ENCODE measurements around the gene ZNF280A. TPM values are rescaled to one million over a fixed set of nuclear protein-coding genes. Genes with fewer than 3 reads are reported as not detected.

Gene ZNF280A
- total and polyA plus RNA-seq, 9 of the 15 experiments (the other 6 are each of a cell fraction or from before 2014, with no cell fraction given), result 19.0 to 40.8 (median 28.6) TPM

DNA sequence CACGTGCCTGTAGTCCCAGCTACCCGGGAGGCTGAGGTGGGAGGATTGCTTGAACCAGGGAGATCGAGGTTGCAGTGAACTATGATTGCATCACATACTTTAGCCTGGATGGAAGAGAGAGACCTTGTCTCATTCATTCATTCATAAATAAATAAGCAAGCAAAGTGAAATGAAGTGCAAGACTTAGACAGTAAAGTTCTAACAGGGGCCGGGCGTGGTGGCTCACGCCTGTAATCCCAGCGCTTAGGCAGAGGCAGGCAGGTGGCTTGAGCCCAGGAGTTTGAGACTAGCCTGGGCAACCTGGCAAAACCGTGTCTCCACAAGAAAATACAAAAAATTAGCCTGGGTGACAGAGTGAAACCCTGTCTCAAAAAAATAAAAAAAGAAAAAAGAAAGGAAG lies 1.6 kb upstream of the ZNF280A start:
- Histone ChIP-seq H3K79me2 (ENCODE audit: control insufficient read depth, insufficient read depth, low read length) (peaks cover 20% of the 10 kb centered on the region), H3K27me3 (ENCODE audit: control insufficient read depth in 2 of 2, insufficient read depth in 2 of 2, low read length in 2 of 2) (no peaks in the 10 kb centered on the region), H4K20me1 (replicated peaks; ENCODE audit: control insufficient read depth, insufficient read depth, low read length) (no peaks in the 10 kb centered on the region), H3K9me1 (ENCODE audit: control insufficient read depth, insufficient read depth, low read length) (peaks cover 4% of the 10 kb centered on the region), H3K4me1 (replicated peaks in 1 of 2; ENCODE audit: control insufficient read depth in 2 of 2, insufficient read depth in 2 of 2, low read length in 2 of 2) (peaks cover 27 to 30% of the 10 kb centered on the region in 2 experiments), H3K9me3 (replicated peaks; ENCODE audit: control insufficient read depth, insufficient read depth, low read depth, low read length) (no peaks in the 10 kb centered on the region; the same call in 1 of the 2 replicates), H2AFZ (ENCODE audit: low read depth, low read length) (peak overlapping the region; percentile 88), H3K4me2 (ENCODE audit: insufficient read depth, low read length) (no peak overlapping the region), H3K27ac (ENCODE audit: extremely low read depth, low read depth, low read length) (peak overlapping the region; percentile 61; the same call in 1 of the 3 replicates), H3K9ac (ENCODE audit: insufficient read depth in 1 of 2, low read depth in 2 of 2, low read length in 2 of 2) (peak overlapping the region in 1 of 2 experiments; percentile 4; a peak in 1 of 4 replicates), H3K36me3 (ENCODE audit: control insufficient read depth, insufficient read depth, low read length) (peaks cover 10% of the 10 kb centered on the region; the same call in 1 of the 3 replicates), H3K4me3 (no peak overlapping the region)
- FAIRE-seq, result no peak
- ChIA-PET POLR2A (interaction anchor here (0.6 to 14.7 kb wide), 8 partner anchors 10 to 51 kb away, joined by 3 to 289 read pairs (median 48); partner anchors contain the start of genes PRAME and ZNF280B), CTCF (ENCODE audit: low intra/inter-chr PET ratio) (interaction anchor here (1.3 kb wide), 2 partner anchors 37 to 41 kb away, joined by 3 read pairs; partner anchors contain the start of gene PRAME)
- peak in 1 of 4 experiments; percentile 55 for DNase-seq (ENCODE audit: extremely low read depth in 1 of 4, low spot score in 3 of 4)
- TF ChIP-seq, protein P1, sequence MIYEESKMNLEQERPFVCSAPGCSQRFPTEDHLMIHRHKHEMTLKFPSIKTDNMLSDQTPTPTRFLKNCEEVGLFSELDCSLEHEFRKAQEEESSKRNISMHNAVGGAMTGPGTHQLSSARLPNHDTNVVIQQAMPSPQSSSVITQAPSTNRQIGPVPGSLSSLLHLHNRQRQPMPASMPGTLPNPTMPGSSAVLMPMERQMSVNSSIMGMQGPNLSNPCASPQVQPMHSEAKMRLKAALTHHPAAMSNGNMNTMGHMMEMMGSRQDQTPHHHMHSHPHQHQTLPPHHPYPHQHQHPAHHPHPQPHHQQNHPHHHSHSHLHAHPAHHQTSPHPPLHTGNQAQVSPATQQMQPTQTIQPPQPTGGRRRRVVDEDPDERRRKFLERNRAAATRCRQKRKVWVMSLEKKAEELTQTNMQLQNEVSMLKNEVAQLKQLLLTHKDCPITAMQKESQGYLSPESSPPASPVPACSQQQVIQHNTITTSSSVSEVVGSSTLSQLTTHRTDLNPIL (CRISPR knock-in tag; IDR thresholded peaks at IDR 0.05), result no peak
- TF ChIP-seq ETV6 (IDR thresholded peaks at IDR 0.05; ENCODE audit: borderline replicate concordance in 1 of 2, low read depth in 2 of 2, low read length in 1 of 2), result no peak
- 0 out of 2 replicates have a peak, but pooled peaks have one; percentile 24 for TF ChIP-seq ETV6 (CRISPR knock-in tag; IDR thresholded peaks at IDR 0.05; ENCODE audit: borderline replicate concordance)
- TF ChIP-seq FOXK1 (CRISPR knock-in tag; IDR thresholded peaks at IDR 0.05; ENCODE audit: borderline replicate concordance), result peak; percentile 74; the same call in 1 of the 2 replicates
- TF ChIP-seq, protein P2, sequence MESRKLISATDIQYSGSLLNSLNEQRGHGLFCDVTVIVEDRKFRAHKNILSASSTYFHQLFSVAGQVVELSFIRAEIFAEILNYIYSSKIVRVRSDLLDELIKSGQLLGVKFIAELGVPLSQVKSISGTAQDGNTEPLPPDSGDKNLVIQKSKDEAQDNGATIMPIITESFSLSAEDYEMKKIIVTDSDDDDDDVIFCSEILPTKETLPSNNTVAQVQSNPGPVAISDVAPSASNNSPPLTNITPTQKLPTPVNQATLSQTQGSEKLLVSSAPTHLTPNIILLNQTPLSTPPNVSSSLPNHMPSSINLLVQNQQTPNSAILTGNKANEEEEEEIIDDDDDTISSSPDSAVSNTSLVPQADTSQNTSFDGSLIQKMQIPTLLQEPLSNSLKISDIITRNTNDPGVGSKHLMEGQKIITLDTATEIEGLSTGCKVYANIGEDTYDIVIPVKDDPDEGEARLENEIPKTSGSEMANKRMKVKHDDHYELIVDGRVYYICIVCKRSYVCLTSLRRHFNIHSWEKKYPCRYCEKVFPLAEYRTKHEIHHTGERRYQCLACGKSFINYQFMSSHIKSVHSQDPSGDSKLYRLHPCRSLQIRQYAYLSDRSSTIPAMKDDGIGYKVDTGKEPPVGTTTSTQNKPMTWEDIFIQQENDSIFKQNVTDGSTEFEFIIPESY (CRISPR knock-in tag; IDR thresholded peaks at IDR 0.05), result peak; percentile 95
- TF ChIP-seq, protein P3, sequence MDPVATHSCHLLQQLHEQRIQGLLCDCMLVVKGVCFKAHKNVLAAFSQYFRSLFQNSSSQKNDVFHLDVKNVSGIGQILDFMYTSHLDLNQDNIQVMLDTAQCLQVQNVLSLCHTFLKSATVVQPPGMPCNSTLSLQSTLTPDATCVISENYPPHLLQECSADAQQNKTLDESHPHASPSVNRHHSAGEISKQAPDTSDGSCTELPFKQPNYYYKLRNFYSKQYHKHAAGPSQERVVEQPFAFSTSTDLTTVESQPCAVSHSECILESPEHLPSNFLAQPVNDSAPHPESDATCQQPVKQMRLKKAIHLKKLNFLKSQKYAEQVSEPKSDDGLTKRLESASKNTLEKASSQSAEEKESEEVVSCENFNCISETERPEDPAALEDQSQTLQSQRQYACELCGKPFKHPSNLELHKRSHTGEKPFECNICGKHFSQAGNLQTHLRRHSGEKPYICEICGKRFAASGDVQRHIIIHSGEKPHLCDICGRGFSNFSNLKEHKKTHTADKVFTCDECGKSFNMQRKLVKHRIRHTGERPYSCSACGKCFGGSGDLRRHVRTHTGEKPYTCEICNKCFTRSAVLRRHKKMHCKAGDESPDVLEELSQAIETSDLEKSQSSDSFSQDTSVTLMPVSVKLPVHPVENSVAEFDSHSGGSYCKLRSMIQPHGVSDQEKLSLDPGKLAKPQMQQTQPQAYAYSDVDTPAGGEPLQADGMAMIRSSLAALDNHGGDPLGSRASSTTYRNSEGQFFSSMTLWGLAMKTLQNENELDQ (CRISPR knock-in tag; IDR thresholded peaks at IDR 0.05; ENCODE audit: borderline replicate concordance), result 0 out of 2 replicates have a peak, but pooled peaks have one; percentile 6
- no peak for ATAC-seq
- intact Hi-C loops (cut with micrococcal nuclease) (no loop called here), in situ Hi-C loops (cut with MboI) (no loop called here)
- no TSS peak for BruUV-seq (replicated peaks)
- WGBS (ENCODE audit: insufficient coverage, low coverage, missing lambda C conversion rate), result 54% methylated on average over 8 of the region's 8 CpGs

Data from K562 (cell line).